HG03558 (cell line): Measurements from ENCODE around the gene THADA.

ENCODE experiments used
- ATAC-seq: cut with Tn5 transposase; IDR thresholded peaks from one replicate; pipeline ENCODE4 v1.9.1; 2021; ENCODE audit warnings: moderate number of reproducible peaks; ENCODE audit not compliant: unreplicated experiment; ENCODE audit errors: extremely low read depth

The THADA gene

GRCh38 chr2:43372416-43373081 lies 223.3 kb downstream of the THADA start:
- no peak for ATAC-seq

- no peak for ATAC-seq
Measured at GRCh38 chr2:43370705-43371104, 225.1 kb downstream of the THADA start.

- ATAC-seq, result no peak
Measured at GRCh38 chr2:43370146-43370545, 225.7 kb downstream of the THADA start.

- no peak for ATAC-seq
Measured at GRCh38 chr2:43368483-43369385, 227.1 kb downstream of the THADA start.

- ATAC-seq, result no peak
Measured at GRCh38 chr2:43367012-43367782, 228.6 kb downstream of the THADA start.

- no peak for ATAC-seq
Measured at GRCh38 chr2:43363120-43363519, 232.7 kb downstream of the THADA start.

- no peak for ATAC-seq
Measured at GRCh38 chr2:43361286-43361685, 234.6 kb downstream of the THADA start.

- no peak for ATAC-seq
Measured at GRCh38 chr2:43360137-43360536, 235.7 kb downstream of the THADA start.

- no peak for ATAC-seq
Measured at GRCh38 chr2:43358410-43359201, 237.2 kb downstream of the THADA start.

- ATAC-seq, result no peak
Measured at GRCh38 chr2:43356774-43357173, 239.1 kb downstream of the THADA start.

GRCh38 chr2:43355399-43355798 lies 240.4 kb downstream of the THADA start:
- no peak for ATAC-seq

GRCh38 chr2:43349904-43350303 lies 245.9 kb downstream of the THADA start:
- no peak for ATAC-seq

GRCh38 chr2:43348908-43349661 lies 246.8 kb downstream of the THADA start:
- ATAC-seq, result no peak

GRCh38 chr2:43347746-43348145 lies 248.1 kb downstream of the THADA start:
- no peak for ATAC-seq

GRCh38 chr2:43346602-43347567 lies 249.0 kb downstream of the THADA start:
- no peak for ATAC-seq

- ATAC-seq, result no peak
Measured at GRCh38 chr2:43345872-43346271, 250.0 kb downstream of the THADA start.

- no peak for ATAC-seq
Measured at GRCh38 chr2:43345391-43345813, 250.4 kb downstream of the THADA start.

- ATAC-seq, result no peak
Measured at GRCh38 chr2:43344868-43345373, 250.9 kb downstream of the THADA start.
